ENCODE data around the gene CAND2. TPM values are rescaled to one million over a fixed set of nuclear protein-coding genes. Genes with fewer than 3 reads are reported as not detected.

Gene CAND2
- total RNA-seq, 1 donor from 2014 or later: 15.5 TPM

GRCh38 chr3:12828751-12829150 lies 32.3 kb downstream of the CAND2 start:
- H3K27ac Mint-ChIP-seq (ENCODE audit: unreplicated experiment): no peak overlapping the region
- H3K36me3 Mint-ChIP-seq (ENCODE audit: low read depth): peaks cover 13% of the 10 kb centered on the region
- DNase-seq (ENCODE audit: low read depth, low spot score): no peak
- no peaks in the 10 kb centered on the region for H3K9me3 Mint-ChIP-seq
- TF ChIP-seq CTCF (conservative IDR thresholded peaks at IDR 0.05): no peak
- no peak overlapping the region for H3K4me3 Mint-ChIP-seq
- H3K27me3 Mint-ChIP-seq (ENCODE audit: low read depth): no peaks in the 10 kb centered on the region
- peaks cover 12% of the 10 kb centered on the region for H3K4me1 Mint-ChIP-seq

- Mint-ChIP-seq H3K4me1 (peaks cover 12% of the 10 kb centered on the region), H3K9me3 (no peaks in the 10 kb centered on the region), H3K4me3 (no peak overlapping the region), H3K36me3 (ENCODE audit: low read depth) (peaks cover 16% of the 10 kb centered on the region), H3K27ac (ENCODE audit: unreplicated experiment) (no peak overlapping the region), H3K27me3 (ENCODE audit: low read depth) (no peaks in the 10 kb centered on the region)
- TF ChIP-seq CTCF (conservative IDR thresholded peaks at IDR 0.05): no peak
- no peak for DNase-seq (ENCODE audit: low read depth, low spot score)
These were observed 32.9 kb downstream of the CAND2 start for GRCh38 chr3:12829404-12829803.

GRCh38 chr3:12829886-12830784 lies 33.7 kb downstream of the CAND2 start:
- no peaks in the 10 kb centered on the region for H3K27me3 Mint-ChIP-seq (ENCODE audit: low read depth)
- H3K4me1 Mint-ChIP-seq: peaks cover 12% of the 10 kb centered on the region
- peak overlapping the region; percentile 66 for H3K4me3 Mint-ChIP-seq
- DNase-seq (ENCODE audit: low read depth, low spot score): no peak
- H3K36me3 Mint-ChIP-seq (ENCODE audit: low read depth): peaks cover 16% of the 10 kb centered on the region
- no peak overlapping the region for H3K27ac Mint-ChIP-seq (ENCODE audit: unreplicated experiment)
- TF ChIP-seq CTCF (conservative IDR thresholded peaks at IDR 0.05): no peak
- H3K9me3 Mint-ChIP-seq: no peaks in the 10 kb centered on the region

- Mint-ChIP-seq H3K4me3 (peak overlapping the region; percentile 66), H3K9me3 (no peaks in the 10 kb centered on the region), H3K27ac (ENCODE audit: unreplicated experiment) (no peak overlapping the region), H3K27me3 (ENCODE audit: low read depth) (no peaks in the 10 kb centered on the region), H3K4me1 (peaks cover 12% of the 10 kb centered on the region), H3K36me3 (ENCODE audit: low read depth) (peaks cover 19% of the 10 kb centered on the region)
- TF ChIP-seq CTCF (conservative IDR thresholded peaks at IDR 0.05): peak; percentile 54
- no peak for DNase-seq (ENCODE audit: low read depth, low spot score)
These were observed 34.3 kb downstream of the CAND2 start for GRCh38 chr3:12830785-12831156.

- Mint-ChIP-seq H3K36me3 (ENCODE audit: low read depth) (peaks cover 22% of the 10 kb centered on the region), H3K27ac (ENCODE audit: unreplicated experiment) (no peak overlapping the region), H3K9me3 (no peaks in the 10 kb centered on the region), H3K27me3 (ENCODE audit: low read depth) (no peaks in the 10 kb centered on the region), H3K4me1 (peaks cover 12% of the 10 kb centered on the region), H3K4me3 (peak overlapping the region; percentile 15)
- TF ChIP-seq CTCF (conservative IDR thresholded peaks at IDR 0.05): no peak
- no peak for DNase-seq (ENCODE audit: low read depth, low spot score)
These were observed 34.9 kb downstream of the CAND2 start for GRCh38 chr3:12831301-12831866.

Data from neural crest cell (in vitro differentiated cells).